ENCODE measurements around the gene TSEN15. TPM values are rescaled to one million over a fixed set of nuclear protein-coding genes. Genes with fewer than 3 reads are reported as not detected.

TSEN15 gene
- polyA plus RNA-seq, 2 of the 4 experiments (the other 2 are of a cell fraction): 36.7 to 79.9 TPM

GRCh38 chr1:184074383-184074782 lies 22.9 kb downstream of the TSEN15 start:
- WGBS (ENCODE audit: missing lambda C conversion rate): 80% methylated on average over 2 of the region's 2 CpGs
- ATAC-seq (no peak; a peak in 1 of 6 replicates), FAIRE-seq (no peak), DNase-seq (ENCODE audit: low read depth in 1 of 2, low spot score in 1 of 2) (no peak)
- Histone ChIP-seq H3K4me1 (no peaks in the 10 kb centered on the region), H3K4me3 (no peak overlapping the region), H3K4me2 (no peak overlapping the region), H3K27ac (no peak overlapping the region), H3K9me3 (peaks cover 8% of the 10 kb centered on the region; the same call in 1 of the 3 replicates)
- TF ChIP-seq TP53 (CRISPR knock-in tag; IDR thresholded peaks at IDR 0.05): no peak
- no peak for TF ChIP-seq KDM1A (IDR thresholded peaks at IDR 0.05; ENCODE audit: low read depth)
- TF ChIP-seq FOXS1 (CRISPR knock-in tag; IDR thresholded peaks at IDR 0.05): no peak
- no peak for TF ChIP-seq HEYL (CRISPR knock-in tag; IDR thresholded peaks at IDR 0.05)
- no peak for TF ChIP-seq JUN (IDR thresholded peaks at IDR 0.05)
- no peak for TF ChIP-seq SMC3 (IDR thresholded peaks at IDR 0.05)
- TF ChIP-seq EHMT2 (IDR thresholded peaks at IDR 0.05; ENCODE audit: low read depth): no peak
- no peak for TF ChIP-seq CTCF (IDR thresholded peaks at IDR 0.05)
- TF ChIP-seq EHF (CRISPR knock-in tag; IDR thresholded peaks at IDR 0.05): no peak
- TF ChIP-seq HOXB13 (CRISPR knock-in tag; IDR thresholded peaks at IDR 0.05; ENCODE audit: low read depth): no peak
- no peak for TF ChIP-seq SREBF2 (IDR thresholded peaks at IDR 0.05)
- TF ChIP-seq MYC (IDR thresholded peaks at IDR 0.05; ENCODE audit: borderline replicate concordance, low read length): no peak
- no peak for TF ChIP-seq RNF2 (IDR thresholded peaks at IDR 0.05; ENCODE audit: borderline replicate concordance, low read depth)
- ChIA-PET CTCF (interaction anchor here (3.7 kb wide), 1 partner anchor 590 kb away, joined by 28 read pairs; no protein-coding TSS in a partner anchor), POLR2A (no interaction called here)

GRCh38 chr1:184075055-184076029 lies 23.8 kb downstream of the TSEN15 start:
- 47% methylated on average over 4 of the region's 4 CpGs for WGBS (ENCODE audit: missing lambda C conversion rate)
- H3K4me3 ChIP-seq: no peak overlapping the region
- FAIRE-seq: no peak
- ChIA-PET CTCF (interaction anchor here (0.6 to 3.7 kb wide), 8 partner anchors 12 to 618 kb away, joined by 3 to 28 read pairs (median 4); no protein-coding TSS in a partner anchor), POLR2A (no interaction called here)
- peak; percentile 73 to 82; a peak in 4 of 6 replicates for ATAC-seq
- no peak overlapping the region for H3K27ac ChIP-seq
- peak; percentile 37 to 48 for DNase-seq (ENCODE audit: low read depth in 1 of 2, low spot score in 1 of 2)
- H3K4me1 ChIP-seq: no peaks in the 10 kb centered on the region
- TF ChIP-seq MAX (IDR thresholded peaks at IDR 0.05) (no peak), RAD21 (conservative IDR thresholded peaks at IDR 0.05 in 1 of 2, IDR thresholded peaks at IDR 0.05 in 1 of 2) (peak; percentile 82 to 84), CTCF (IDR thresholded peaks at IDR 0.05) (peak; percentile 80), SMC3 (IDR thresholded peaks at IDR 0.05) (peak; percentile 76)
- H3K9me3 ChIP-seq: peaks cover 8% of the 10 kb centered on the region; the same call in 1 of the 3 replicates
- H3K4me2 ChIP-seq: no peak overlapping the region
